ENCODE measurements around the gene COL8A1.

DNA sequence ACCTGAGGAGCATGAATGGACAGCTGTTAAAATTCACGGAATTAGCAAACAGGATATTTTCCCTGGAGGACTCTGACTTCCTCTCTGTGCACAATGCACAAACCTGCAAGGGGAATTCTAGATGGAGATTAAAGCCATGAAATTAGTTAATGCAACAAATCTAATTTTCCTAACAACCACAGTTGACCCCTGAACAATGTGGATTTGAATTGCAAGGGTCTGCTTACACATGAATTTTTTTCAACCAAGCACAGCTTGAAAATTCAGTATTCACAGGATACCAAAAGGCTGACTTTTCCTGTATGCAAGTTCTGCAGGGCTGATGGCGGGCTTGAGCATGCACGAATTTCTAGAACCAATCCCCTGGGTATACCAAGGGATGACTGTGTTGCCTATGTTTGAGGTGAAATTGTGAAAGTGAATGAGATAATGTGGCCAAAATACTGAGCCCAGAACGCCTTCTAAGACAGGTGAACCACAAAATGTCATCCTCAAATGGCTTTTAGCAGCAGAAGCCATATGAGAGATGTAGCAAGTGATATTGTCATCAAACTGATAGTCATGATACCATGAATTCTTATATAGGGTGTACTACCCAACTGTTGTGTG is 52.5 kb downstream of the COL8A1 start:
- TF ChIP-seq E2F3 (CRISPR knock-in tag; IDR thresholded peaks at IDR 0.05) = no peak
- TF ChIP-seq ZKSCAN1 (IDR thresholded peaks at IDR 0.05; ENCODE audit: low read depth, low read length) = no peak
- TF ChIP-seq CTCF (IDR thresholded peaks at IDR 0.05 in 2 of 3, conservative IDR thresholded peaks at IDR 0.05 in 1 of 3; ENCODE audit: insufficient read depth in 2 of 3, low read depth in 1 of 3, low read length in 3 of 3) = no peak
- TF ChIP-seq ZBTB7A (IDR thresholded peaks at IDR 0.05; ENCODE audit: borderline replicate concordance, control insufficient read depth, low read depth, low read length) = no peak
- TF ChIP-seq NFIC (IDR thresholded peaks at IDR 0.05) = no peak
- TF ChIP-seq XRCC4 (IDR thresholded peaks at IDR 0.05; ENCODE audit: extremely low read depth, insufficient read depth, insufficient read length) = no peak
- TF ChIP-seq HDAC3 (IDR thresholded peaks at IDR 0.05; ENCODE audit: borderline replicate concordance, partially characterized antibody) = no peak
- TF ChIP-seq, protein P1, sequence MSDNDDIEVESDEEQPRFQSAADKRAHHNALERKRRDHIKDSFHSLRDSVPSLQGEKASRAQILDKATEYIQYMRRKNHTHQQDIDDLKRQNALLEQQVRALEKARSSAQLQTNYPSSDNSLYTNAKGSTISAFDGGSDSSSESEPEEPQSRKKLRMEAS (CRISPR knock-in tag; IDR thresholded peaks at IDR 0.05) = no peak
- TF ChIP-seq NCOA6 (IDR thresholded peaks at IDR 0.05) = no peak
